Measurements from ENCODE around the gene KCNMA1.

DNA sequence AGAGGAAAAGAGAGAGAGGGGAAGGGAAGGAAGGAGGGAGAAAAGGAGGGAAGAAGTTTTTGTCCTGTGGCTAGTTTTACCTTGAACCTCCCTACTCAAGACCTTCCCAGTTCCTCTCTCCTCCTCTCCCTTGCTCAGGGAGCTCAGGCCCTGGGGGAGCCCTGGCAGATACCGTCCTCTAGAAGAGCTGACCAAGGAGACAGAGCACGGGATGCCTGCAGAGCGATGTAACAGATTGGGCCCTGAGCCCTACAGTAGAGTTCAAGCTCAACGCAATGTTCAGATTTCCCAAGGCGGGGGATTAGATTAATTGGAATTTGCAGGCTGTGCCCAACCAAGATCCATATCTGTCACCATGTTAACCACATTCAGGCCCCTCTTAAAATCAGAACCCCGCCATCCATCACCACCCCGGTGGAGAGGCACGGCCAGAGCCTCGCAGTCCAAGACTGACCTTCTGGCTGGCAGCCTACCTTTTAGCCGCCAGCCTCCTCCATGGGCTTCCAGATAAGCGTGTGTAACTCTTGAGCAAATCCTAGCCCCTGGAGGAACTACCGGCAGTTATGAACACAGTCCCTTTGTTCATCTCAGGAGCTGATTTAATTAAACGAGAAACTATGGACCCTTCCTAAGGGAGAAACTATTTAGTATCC lies 70.6 kb downstream of the KCNMA1 start:
- TF ChIP-seq GATA2 (IDR thresholded peaks at IDR 0.05; ENCODE audit: low read depth, low read length), result no peak
- TF ChIP-seq GATA3 (IDR thresholded peaks at IDR 0.05; ENCODE audit: low read depth, low read length), result no peak

All from SH-SY5Y (cell line).